AG08396 (cell line): ENCODE results near the gene HOXC4.
"Not testable (repeated sequence)": the region's sequence is repeated elsewhere in the genome, so short reads cannot be mapped to it uniquely, and the experiment has no call there.

Experiments
- DNase-seq: peaks from one replicate; pipeline ENCODE4 v3.0.0; 2012; ENCODE audit warnings: low spot score, mixed read lengths

Gene HOXC4

DNA sequence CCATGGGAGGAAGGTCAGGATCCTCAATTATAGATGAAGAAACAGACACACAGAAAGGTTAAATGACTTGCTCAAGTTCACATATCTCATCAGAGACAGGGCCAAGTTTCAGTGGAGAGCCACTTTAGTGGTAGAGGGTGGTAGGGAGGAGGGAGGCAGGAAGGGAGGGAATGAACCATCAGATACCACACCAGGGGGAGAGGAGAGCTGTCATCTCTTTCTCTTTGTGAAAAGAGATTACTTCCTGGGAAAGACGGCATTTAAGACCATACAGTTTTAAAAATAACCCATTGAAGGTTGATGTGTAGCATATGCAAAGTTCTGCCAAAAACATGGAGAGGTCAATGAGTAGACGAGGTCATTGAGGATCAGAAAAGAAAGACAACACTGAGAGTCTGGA lies 39.3 kb downstream of the HOXC4 start:
- DNase-seq, result not testable (repeated sequence)

DNA sequence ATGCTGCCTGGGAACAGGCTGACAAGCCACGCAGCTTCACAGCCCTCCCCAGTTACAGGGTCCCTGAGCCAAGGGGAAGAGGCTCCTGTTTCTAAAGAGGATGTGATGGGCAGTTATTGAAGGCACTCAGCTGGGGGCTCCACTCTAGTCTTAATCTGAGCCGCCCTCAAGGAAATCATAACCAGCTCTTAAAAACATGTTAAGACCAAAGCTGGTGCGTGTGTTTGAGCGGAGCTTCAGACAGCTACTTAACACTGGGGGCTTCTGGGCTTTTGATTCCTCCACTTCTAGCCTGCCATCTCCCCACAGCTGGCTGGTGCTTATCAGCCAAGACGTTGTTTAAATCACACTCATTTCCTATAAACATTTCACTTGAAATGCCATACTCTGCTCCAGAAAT lies 42.3 kb downstream of the HOXC4 start:
- DNase-seq, result not testable (repeated sequence)

DNA sequence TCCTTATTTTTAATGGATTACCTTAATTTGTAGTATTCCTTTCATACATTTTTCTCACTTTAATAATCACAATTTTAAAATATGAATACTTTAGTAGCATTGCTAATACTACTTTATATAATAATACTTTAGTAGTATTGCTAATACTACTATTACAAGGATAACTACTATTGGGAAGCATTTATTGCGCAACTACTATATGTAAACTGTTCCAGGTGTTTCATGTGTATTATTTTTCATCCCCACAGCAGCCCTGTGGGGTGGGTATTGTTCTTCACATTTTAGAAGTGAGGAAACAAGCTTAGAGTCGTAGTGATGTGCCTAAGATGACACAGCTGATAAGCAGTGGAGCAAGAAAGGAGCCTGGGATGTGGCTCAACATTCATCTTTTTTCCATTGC lies 45.0 kb downstream of the HOXC4 start:
- DNase-seq, result not testable (repeated sequence)

DNA sequence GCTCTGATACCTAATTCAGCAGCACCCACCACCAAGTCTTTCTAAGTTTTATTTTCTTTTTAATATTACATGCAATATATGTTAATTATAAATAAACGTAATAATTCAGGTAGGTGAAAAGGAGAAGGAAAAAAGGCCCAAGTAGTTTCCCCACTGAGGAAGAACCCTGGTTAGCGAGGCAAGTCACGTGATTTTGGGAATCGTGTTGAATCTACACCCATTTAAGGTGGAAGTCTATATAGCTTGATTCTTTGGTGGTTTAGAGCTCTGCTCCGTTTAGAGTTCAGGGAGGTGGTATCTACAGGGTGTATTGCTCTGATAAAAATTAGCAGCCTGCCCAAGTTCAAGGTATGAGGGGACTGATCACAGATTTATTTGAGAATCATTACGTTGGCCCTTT lies 47.0 kb downstream of the HOXC4 start:
- not testable (repeated sequence) for DNase-seq

DNA sequence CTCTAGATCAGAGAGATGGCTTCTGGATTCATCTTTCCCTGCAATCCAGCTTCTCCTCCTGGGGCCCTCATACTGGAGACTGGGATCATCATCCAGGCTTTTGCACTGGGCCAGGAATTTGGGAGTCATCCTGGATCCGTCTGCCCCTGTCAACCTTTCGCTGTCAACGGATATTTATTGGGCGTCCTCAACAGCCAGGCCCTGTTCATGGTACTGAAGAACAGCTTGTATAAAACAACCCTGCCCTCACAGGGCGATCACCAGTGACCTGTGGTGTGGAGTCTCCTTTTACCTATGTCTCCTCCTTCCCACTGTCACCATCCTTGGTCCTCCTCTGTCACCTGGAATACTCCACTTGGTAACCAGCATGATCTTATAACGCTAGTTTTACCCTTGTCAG lies 48.6 kb downstream of the HOXC4 start:
- not testable (repeated sequence) for DNase-seq

DNA sequence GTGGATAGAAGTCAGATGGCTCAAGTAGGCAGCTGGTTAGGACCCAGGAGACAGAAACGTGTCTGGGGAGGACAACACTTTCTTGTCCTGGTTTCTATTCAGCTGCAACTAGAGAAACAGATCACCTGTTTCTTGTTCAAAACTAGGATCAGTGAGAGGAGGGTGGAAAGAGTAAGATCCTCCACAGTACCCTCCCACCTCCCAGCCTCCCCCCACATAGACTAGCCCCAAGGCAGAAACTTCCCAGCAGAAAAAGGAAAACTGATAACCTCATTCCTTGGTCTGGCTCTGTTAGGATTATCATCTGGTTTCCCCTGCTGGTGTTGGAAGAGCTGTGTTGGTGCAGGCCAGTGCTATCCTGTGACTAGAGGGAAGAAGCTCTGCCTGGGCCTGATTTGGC lies 50.2 kb downstream of the HOXC4 start:
- not testable (repeated sequence) for DNase-seq
